Measurements from ENCODE around the gene DARS2. TPM values are rescaled to one million over a fixed set of nuclear protein-coding genes. Genes with fewer than 3 reads are reported as not detected.

DARS2 gene
- total and polyA plus RNA-seq, 4 donors, result 6.6 to 16.1 (median 13.1) TPM

DNA sequence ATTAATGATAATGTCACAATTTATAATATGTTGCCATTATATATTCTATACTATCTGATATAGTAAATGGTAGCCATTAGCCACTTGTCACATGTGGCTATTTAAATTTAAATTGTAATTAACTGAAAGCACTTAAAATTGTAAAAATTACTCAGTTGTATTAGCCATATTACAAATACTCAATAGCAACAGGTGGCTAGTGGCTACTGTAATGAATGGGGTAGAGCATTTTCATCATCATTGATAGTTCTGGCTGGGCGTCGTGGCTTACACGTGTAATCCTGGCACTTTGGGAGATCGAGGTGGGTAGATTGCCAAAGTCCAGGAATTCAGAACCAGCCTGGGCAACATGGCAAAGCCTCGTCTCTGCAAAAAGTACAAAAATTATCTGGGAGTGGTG lies 60.2 kb downstream of the DARS2 start:
- DNase-seq (no peak), ATAC-seq (ENCODE audit: insufficient read depth, low FRiP score) (no peak)
- H3K27me3 ChIP-seq (ENCODE audit: control insufficient read depth in 3 of 3, insufficient read depth in 3 of 3, low read length in 2 of 3), result no peaks in the 10 kb centered on the region
- H3K36me3 ChIP-seq (ENCODE audit: control insufficient read depth in 4 of 4, insufficient read depth in 4 of 4, low read length in 4 of 4), result peaks cover 11 to 32% (median 16%) of the 10 kb centered on the region in 4 donors
- WGBS, 2 donors, result 93 to 94% methylated on average over 5 of the region's 5 CpGs
- no peak overlapping the region for H3K9ac ChIP-seq (ENCODE audit: insufficient read depth in 1 of 2, low read length in 2 of 2)
- TF ChIP-seq CTCF (IDR thresholded peaks at IDR 0.05; ENCODE audit: control extremely low read depth, extremely low read depth), result no peak
- no peak overlapping the region for H3K4me3 ChIP-seq
- H3K27ac ChIP-seq (ENCODE audit: low read depth in 1 of 2, low read length in 1 of 2), result no peak overlapping the region
- no peaks in the 10 kb centered on the region for H3K4me1 ChIP-seq (ENCODE audit: control insufficient read depth in 5 of 5, insufficient read depth in 5 of 5, low read length in 5 of 5)
- H3K9me3 ChIP-seq (ENCODE audit: control insufficient read depth in 4 of 4, insufficient read depth in 3 of 4, low read length in 3 of 4), result no peaks in the 10 kb centered on the region

GRCh38 chr1:173886746-173887611 lies 62.5 kb downstream of the DARS2 start:
- Histone ChIP-seq H3K9ac (ENCODE audit: insufficient read depth in 1 of 2, low read length in 2 of 2) (no peak overlapping the region), H3K27ac (ENCODE audit: low read depth in 1 of 2, low read length in 1 of 2) (no peak overlapping the region), H3K9me3 (ENCODE audit: control insufficient read depth in 4 of 4, insufficient read depth in 3 of 4, low read length in 3 of 4) (no peaks in the 10 kb centered on the region), H3K4me3 (no peak overlapping the region), H3K36me3 (ENCODE audit: control insufficient read depth in 4 of 4, insufficient read depth in 4 of 4, low read length in 4 of 4) (peaks cover 9 to 32% (median 15%) of the 10 kb centered on the region in 4 donors), H3K4me1 (ENCODE audit: control insufficient read depth in 5 of 5, insufficient read depth in 5 of 5, low read length in 5 of 5) (no peaks in the 10 kb centered on the region), H3K27me3 (ENCODE audit: control insufficient read depth in 3 of 3, insufficient read depth in 3 of 3, low read length in 2 of 3) (no peaks in the 10 kb centered on the region)
- ATAC-seq (ENCODE audit: insufficient read depth, low FRiP score) (no peak), DNase-seq (no peak)
- 54 to 74% methylated on average over 4 of the region's 4 CpGs for WGBS, 2 donors
- no peak for TF ChIP-seq CTCF (IDR thresholded peaks at IDR 0.05; ENCODE audit: control extremely low read depth, extremely low read depth)

DNA sequence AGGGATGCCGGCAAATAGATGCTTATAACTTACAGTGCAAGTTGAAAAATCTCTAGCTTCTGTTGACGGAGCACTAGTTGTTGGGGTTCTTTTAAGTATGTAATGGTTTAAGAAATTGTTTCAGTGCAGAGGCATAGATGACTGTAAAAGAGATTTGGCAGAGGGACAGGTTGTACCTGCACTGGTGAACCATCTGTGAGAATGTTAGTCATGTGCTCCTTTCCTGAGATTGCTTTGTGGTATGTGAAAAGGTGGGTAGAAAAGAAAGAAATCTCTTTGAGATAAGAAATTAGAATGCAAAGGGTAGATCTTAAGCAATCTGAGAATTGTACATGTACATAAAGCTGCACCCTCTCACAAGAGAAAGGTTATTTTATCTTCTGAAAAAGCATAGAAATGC lies 63.2 kb downstream of the DARS2 start:
- H3K4me1 ChIP-seq (ENCODE audit: control insufficient read depth in 5 of 5, insufficient read depth in 5 of 5, low read length in 5 of 5), result no peaks in the 10 kb centered on the region
- ATAC-seq (ENCODE audit: insufficient read depth, low FRiP score) (no peak), DNase-seq (no peak)
- H3K27ac ChIP-seq (ENCODE audit: low read depth in 1 of 2, low read length in 1 of 2), result no peak overlapping the region
- no peaks in the 10 kb centered on the region for H3K27me3 ChIP-seq (ENCODE audit: control insufficient read depth in 3 of 3, insufficient read depth in 3 of 3, low read length in 2 of 3)
- 88% methylated on average over 2 of the region's 2 CpGs for WGBS, 2 donors
- no peak overlapping the region for H3K4me3 ChIP-seq
- no peak for TF ChIP-seq CTCF (IDR thresholded peaks at IDR 0.05; ENCODE audit: control extremely low read depth, extremely low read depth)
- H3K36me3 ChIP-seq (ENCODE audit: control insufficient read depth in 4 of 4, insufficient read depth in 4 of 4, low read length in 4 of 4), result peaks cover 9 to 32% (median 15%) of the 10 kb centered on the region in 4 donors
- no peak overlapping the region for H3K9ac ChIP-seq (ENCODE audit: insufficient read depth in 1 of 2, low read length in 2 of 2)
- no peaks in the 10 kb centered on the region for H3K9me3 ChIP-seq (ENCODE audit: control insufficient read depth in 4 of 4, insufficient read depth in 3 of 4, low read length in 3 of 4)

All from lung (tissue), 12 donors.